C4-2B (cell line): ENCODE data around the gene SPN.
"Not testable (repeated sequence)": the region's sequence is repeated elsewhere in the genome, so short reads cannot be mapped to it uniquely, and the experiment has no call there.

ENCODE experiments used
- H3K27ac ChIP-seq: fragments of 450-650 bp; 2 replicates; pipeline ENCODE4 v1.5.1; 2017
- ZFX ChIP-seq: fragments of 450-650 bp; IDR thresholded peaks from 2 replicates; pipeline ENCODE4 v1.6.1; 2017
- TF ChIP-seq, protein P1 (sequence below): fragments of 450-650 bp; conservative IDR thresholded peaks from 2 replicates; pipeline ENCODE4 v1.5.1; 2017; ENCODE audit warnings: mild to moderate bottlenecking

Gene SPN

DNA sequence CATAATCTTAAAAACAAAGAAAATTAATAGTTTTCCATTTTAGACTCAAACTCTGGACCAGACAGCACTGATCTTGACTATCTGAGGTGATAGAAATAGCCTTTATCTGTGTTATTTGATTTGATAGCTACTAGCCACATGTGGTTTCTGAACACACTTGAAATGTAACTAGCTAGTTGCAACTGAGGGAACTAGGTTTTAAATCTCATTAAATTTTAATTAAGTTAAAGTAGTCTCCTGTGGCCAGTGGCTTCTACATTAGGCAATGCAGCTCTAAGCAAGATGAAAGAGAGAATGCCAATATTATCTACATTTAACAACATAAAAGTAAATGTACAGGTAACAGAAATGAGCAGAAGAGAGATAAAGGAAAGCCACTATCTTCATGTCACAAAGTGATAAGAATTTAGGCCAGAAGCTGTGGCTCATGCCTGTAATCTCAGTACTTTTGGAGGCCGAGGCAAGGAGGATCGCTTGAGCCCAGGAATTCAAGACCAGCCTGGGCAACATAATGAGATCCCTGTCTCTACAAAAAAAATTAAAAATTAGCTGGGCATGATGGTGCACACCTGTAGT lies 11.2 kb upstream of the SPN start:
- TF ChIP-seq ZFX: no peak
- TF ChIP-seq, protein P1, sequence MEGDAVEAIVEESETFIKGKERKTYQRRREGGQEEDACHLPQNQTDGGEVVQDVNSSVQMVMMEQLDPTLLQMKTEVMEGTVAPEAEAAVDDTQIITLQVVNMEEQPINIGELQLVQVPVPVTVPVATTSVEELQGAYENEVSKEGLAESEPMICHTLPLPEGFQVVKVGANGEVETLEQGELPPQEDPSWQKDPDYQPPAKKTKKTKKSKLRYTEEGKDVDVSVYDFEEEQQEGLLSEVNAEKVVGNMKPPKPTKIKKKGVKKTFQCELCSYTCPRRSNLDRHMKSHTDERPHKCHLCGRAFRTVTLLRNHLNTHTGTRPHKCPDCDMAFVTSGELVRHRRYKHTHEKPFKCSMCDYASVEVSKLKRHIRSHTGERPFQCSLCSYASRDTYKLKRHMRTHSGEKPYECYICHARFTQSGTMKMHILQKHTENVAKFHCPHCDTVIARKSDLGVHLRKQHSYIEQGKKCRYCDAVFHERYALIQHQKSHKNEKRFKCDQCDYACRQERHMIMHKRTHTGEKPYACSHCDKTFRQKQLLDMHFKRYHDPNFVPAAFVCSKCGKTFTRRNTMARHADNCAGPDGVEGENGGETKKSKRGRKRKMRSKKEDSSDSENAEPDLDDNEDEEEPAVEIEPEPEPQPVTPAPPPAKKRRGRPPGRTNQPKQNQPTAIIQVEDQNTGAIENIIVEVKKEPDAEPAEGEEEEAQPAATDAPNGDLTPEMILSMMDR: no peak
- H3K27ac ChIP-seq: no peak overlapping the region

DNA sequence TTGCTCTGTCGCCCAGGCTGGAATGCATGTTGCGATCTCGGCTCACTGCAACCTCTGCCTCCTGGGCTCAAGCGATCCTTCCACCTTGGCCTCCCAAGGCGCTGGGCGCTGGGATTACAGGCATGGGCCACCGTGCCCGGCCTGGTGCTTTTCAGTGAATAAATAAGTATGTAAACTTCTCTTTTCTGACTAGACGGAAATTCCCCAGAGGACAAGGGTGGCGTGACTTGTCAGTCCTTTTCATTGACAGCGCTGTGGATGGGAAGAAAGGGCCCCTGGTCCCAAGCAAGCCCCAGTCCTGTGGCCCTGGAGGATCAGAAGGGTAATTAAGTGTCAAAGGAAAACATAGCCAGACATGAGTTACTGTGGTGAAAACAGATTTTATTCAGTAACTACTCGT lies 9.6 kb upstream of the SPN start:
- TF ChIP-seq, protein P1: no peak
- TF ChIP-seq ZFX: no peak
- H3K27ac ChIP-seq: no peak overlapping the region

DNA sequence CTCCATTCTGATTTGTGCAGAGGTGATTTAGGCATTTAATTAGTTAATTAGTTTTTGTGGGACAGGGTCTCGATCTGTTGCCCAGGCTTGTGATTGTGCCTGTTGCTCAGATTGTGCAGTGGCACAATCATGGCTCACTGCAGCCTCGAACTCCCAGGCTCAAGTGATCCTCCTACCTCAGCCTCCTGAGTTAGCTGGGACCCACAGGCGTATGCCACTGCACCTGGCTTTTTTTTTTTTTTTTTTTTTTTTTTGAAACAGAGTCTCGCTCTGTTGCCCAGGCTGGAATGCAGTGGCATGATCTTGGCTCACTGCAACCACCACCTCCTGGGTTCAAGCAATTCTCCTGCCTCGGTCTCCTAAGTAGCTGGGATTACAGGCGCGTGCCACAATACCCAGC lies 9.2 kb upstream of the SPN start:
- not testable (repeated sequence) for H3K27ac ChIP-seq

DNA sequence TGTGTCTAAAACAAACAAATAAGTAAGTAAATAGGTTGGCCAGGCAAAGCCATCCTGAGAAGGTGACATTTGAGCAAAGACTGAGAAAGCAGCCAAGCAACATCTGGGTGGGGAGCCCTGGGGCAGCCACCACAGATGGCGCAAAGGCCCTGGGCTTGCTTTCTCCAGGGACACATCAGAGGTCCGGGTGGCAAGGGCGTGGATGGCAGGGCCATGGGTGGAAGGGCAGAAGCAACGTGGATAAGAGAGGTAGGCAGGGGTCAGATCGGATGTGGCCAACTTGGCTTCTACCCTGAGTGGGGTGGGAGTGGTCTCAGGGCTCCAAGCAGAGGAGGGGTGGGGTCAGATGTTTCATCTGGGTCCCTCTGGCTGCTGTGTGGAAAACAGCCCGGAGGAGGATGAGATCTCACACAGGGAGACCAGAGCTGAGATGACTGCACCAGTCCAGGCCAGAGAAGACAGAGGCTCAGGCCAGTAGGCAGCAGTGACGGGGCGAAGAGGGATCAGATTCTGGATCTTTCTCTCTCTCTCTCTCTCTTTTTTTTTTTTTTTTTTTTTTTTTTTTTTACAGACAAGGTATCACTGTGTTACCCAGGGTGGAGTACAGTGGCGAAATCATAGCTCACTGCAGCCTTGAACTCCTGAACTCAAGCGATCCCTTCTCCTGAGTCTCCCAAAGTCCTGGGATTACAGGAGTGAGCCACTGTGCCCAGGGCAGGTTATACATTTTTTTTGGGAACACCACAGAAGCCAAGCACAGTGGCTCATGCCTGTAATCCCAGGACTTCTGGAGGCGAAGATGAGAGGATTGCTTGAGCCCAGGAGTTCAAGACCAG lies 6.1 kb upstream of the SPN start:
- TF ChIP-seq, protein P1: no peak
- no peak for TF ChIP-seq ZFX
- no peak overlapping the region for H3K27ac ChIP-seq

DNA sequence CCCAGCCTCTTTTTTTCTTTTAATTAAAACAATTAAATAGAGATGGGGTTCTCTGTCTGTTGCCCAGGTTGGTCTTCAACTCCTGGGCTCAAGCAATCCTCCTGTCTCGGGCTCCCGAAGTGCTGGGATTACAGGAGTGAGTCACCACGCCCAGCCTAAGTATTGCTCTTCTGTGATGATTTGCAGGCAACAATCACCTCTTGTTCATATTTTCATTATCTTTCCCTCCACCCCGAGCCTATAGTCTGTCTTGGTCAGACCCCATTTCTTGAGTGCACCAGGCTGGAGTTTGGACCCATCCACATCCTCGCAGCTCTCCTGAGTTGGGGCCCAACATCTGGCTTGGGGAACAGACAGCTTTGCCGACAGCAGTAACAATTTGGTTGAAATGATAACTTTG lies 4.3 kb upstream of the SPN start:
- no peak overlapping the region for H3K27ac ChIP-seq
- no peak for TF ChIP-seq ZFX
- TF ChIP-seq, protein P1: no peak

DNA sequence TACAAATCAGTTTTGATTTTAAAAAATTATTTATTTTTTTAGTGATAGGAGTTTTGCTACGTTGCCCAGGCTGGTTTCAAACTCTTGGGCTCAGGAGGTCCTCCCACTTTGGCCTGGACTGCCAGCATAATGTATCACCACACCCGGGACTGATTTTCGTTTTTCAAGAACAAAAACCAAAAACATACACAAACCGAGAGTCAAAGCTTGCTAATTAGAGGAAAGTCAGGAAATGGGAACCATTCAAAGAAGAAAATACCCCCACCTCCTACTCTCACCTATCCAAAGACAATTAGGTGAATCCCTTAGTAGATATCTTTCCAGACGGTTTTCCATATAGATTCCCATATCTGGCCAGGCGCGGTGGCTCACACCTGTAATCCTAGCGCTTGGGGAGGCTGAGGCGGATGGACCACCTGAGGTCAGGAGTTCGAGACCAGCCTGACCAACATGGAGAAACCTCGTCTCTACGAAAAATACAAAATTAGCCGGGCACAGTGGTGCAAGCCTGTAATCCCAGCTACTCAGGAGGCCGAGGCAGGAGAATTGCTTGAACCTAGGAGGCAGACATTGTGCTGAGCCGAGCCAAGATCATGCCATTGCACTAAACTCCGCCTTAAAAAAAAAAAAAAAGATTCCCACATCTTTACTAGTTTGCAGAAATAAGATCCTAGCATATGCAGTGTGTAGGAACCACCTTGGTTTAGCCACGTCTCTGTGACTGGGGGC lies 883 bp upstream of the SPN start:
- TF ChIP-seq, protein P1: no peak
- TF ChIP-seq ZFX: no peak
- H3K27ac ChIP-seq: no peak overlapping the region

DNA sequence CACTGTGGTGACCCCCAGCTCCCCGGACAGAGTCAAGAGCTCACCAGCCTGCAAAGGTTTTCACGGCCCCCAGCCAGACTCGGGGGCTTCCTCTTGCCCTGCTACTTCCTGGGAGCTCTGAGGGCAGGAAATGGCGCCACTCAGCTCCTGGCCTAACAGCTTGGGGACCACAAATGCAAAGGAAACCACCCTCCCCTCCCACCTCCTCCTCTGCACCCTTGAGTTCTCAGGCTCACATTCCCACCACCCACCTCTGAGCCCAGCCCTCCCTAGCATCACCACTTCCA lies 375 bp upstream of the SPN start:
- H3K27ac ChIP-seq: no peak overlapping the region
- TF ChIP-seq ZFX: no peak
- TF ChIP-seq, protein P1: no peak
